ENCODE measurements around the gene GRID1.

Gene GRID1

DNA sequence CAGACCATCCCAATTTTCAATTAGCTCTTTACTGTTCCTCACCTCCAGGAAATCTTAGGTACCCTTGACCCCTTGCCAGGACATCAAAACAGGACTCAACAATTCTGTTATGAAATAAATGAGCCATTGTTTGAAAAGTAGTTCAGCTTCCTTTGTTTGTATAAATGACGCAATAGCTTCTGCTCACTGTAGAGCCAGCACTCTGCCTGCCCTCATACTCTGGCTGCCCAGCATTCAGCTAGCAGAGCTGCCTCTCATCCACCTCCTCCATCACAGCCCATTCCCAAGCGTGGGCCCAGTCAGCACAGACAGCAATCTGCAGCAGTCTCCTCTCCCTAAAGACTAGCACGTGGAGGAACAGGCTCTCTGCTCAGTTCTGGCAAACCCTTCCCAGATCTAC is 478.6 kb downstream of the GRID1 start:
- H3K4me3 ChIP-seq (ENCODE audit: severe bottlenecking), result no peak overlapping the region
- H3K9me3 ChIP-seq (ENCODE audit: severe bottlenecking), result no peaks in the 10 kb centered on the region
- peaks cover 5% of the 10 kb centered on the region for H3K4me1 ChIP-seq (ENCODE audit: insufficient read depth, poor library complexity, severe bottlenecking)
- no peak overlapping the region for H3K27ac ChIP-seq (ENCODE audit: poor library complexity, severe bottlenecking)
- H3K36me3 ChIP-seq (ENCODE audit: low read depth), result no peaks in the 10 kb centered on the region
- DNase-seq (ENCODE audit: low spot score) (no peak), ATAC-seq (ENCODE audit: low read depth) (peak; percentile 69)
- TF ChIP-seq, protein P1, sequence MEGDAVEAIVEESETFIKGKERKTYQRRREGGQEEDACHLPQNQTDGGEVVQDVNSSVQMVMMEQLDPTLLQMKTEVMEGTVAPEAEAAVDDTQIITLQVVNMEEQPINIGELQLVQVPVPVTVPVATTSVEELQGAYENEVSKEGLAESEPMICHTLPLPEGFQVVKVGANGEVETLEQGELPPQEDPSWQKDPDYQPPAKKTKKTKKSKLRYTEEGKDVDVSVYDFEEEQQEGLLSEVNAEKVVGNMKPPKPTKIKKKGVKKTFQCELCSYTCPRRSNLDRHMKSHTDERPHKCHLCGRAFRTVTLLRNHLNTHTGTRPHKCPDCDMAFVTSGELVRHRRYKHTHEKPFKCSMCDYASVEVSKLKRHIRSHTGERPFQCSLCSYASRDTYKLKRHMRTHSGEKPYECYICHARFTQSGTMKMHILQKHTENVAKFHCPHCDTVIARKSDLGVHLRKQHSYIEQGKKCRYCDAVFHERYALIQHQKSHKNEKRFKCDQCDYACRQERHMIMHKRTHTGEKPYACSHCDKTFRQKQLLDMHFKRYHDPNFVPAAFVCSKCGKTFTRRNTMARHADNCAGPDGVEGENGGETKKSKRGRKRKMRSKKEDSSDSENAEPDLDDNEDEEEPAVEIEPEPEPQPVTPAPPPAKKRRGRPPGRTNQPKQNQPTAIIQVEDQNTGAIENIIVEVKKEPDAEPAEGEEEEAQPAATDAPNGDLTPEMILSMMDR (IDR thresholded peaks at IDR 0.05; ENCODE audit: poor library complexity, severe bottlenecking), result no peak
- H3K27me3 ChIP-seq (ENCODE audit: insufficient read depth, poor library complexity, severe bottlenecking), result no peaks in the 10 kb centered on the region

DNA sequence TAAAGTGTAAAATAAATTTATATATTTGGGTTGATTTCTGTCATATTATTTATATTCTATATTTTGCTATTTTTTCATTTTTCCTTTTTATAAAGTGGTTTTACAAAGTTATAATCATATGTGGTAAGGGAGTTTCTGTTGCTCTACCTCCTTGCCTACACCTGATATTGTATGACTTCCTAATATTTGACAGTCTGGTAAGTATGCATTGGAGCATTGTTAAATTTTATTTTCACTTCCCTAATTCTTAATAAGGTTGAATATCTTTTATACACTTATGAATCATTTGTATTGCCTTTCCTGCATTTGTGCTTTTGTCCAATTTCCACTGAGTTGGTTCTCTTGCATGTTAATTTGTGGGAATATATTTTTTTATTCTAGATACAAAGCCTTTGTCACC is 492.4 kb downstream of the GRID1 start:
- DNase-seq (ENCODE audit: low spot score), result no peak

DNA sequence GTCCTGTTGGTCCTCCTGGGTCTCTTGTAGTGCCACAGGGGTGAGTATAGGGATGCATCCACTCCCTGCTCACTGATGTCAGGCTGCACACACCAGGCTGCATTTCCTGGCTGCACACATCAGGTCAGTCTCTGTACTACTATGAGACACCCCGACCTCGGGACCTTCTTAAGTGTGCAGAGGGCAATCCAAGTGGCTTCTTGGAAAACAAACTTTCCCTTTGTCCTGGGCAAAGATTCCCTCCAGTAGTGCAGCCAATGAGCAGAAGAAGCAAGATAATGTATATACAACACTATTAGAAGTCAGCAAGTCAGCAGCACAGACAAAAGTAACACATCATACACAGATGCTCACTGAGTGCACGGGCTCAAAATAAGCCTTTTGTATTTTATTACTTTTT is 493.5 kb downstream of the GRID1 start:
- TF ChIP-seq, protein P1 (IDR thresholded peaks at IDR 0.05; ENCODE audit: poor library complexity, severe bottlenecking), result no peak
- ATAC-seq (ENCODE audit: low read depth) (no peak), DNase-seq (ENCODE audit: low spot score) (no peak)
- no peaks in the 10 kb centered on the region for H3K36me3 ChIP-seq (ENCODE audit: low read depth)
- H3K4me3 ChIP-seq (ENCODE audit: severe bottlenecking), result no peak overlapping the region
- H3K4me1 ChIP-seq (ENCODE audit: insufficient read depth, poor library complexity, severe bottlenecking), result no peaks in the 10 kb centered on the region
- H3K9me3 ChIP-seq (ENCODE audit: severe bottlenecking), result no peaks in the 10 kb centered on the region
- no peaks in the 10 kb centered on the region for H3K27me3 ChIP-seq (ENCODE audit: insufficient read depth, poor library complexity, severe bottlenecking)
- H3K27ac ChIP-seq (ENCODE audit: poor library complexity, severe bottlenecking), result no peak overlapping the region

More for the DNA sequence above, 492.4 kb downstream of the GRID1 start:
- TF ChIP-seq, protein P1 (IDR thresholded peaks at IDR 0.05; ENCODE audit: poor library complexity, severe bottlenecking), result no peak
- Histone ChIP-seq H3K36me3 (ENCODE audit: low read depth) (no peaks in the 10 kb centered on the region), H3K9me3 (ENCODE audit: severe bottlenecking) (no peaks in the 10 kb centered on the region), H3K4me3 (ENCODE audit: severe bottlenecking) (no peak overlapping the region), H3K27ac (ENCODE audit: poor library complexity, severe bottlenecking) (no peak overlapping the region), H3K27me3 (ENCODE audit: insufficient read depth, poor library complexity, severe bottlenecking) (no peaks in the 10 kb centered on the region), H3K4me1 (ENCODE audit: insufficient read depth, poor library complexity, severe bottlenecking) (no peaks in the 10 kb centered on the region)
- no peak for ATAC-seq (ENCODE audit: low read depth)

DNA sequence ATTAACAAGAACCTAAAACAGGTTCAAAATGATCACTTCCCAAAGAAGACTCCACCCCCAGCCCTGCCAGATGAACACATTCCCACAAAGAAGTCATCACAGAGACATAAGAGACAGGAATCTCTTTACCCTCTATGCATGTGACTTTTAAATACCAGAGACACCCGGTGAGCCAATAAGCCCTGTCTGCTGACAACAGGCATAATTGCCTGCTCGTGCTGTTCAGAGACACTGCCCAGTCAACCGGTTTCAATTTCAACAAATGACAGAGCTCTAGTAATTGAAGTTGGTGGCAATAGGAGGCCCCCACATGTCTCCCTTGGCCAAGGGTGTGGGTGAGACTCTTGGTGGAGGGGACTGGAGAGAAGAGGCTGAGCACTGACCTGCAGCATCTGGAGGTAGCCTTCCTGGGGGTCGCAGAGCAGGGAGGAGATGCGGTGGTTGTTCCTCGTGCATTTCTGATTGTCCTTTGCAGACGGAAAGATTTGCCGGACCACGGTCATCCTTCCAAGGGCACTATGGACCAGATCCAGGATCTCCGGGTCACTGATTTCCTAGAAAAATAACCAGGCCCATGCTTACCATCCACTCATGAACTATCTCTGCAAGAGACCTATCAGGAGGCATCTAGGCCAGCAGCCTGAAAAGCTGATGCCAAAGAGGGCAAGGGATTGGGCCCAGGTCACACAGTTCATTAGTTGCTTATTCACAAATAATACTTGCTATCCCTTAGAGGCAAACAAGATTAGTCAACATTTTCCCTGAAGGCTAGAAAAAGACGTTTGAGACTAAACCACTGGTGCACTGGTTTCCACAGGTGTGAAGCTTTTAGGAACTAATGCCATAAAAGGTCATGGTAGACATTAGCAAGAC is 497.7 kb downstream of the GRID1 start:
- H3K27ac ChIP-seq (ENCODE audit: poor library complexity, severe bottlenecking), result no peak overlapping the region
- no peaks in the 10 kb centered on the region for H3K27me3 ChIP-seq (ENCODE audit: insufficient read depth, poor library complexity, severe bottlenecking)
- TF ChIP-seq, protein P1 (IDR thresholded peaks at IDR 0.05; ENCODE audit: poor library complexity, severe bottlenecking), result no peak
- H3K9me3 ChIP-seq (ENCODE audit: severe bottlenecking), result no peaks in the 10 kb centered on the region
- H3K36me3 ChIP-seq (ENCODE audit: low read depth), result no peaks in the 10 kb centered on the region
- H3K4me3 ChIP-seq (ENCODE audit: severe bottlenecking), result no peak overlapping the region
- DNase-seq (ENCODE audit: low spot score), result no peak
- no peaks in the 10 kb centered on the region for H3K4me1 ChIP-seq (ENCODE audit: insufficient read depth, poor library complexity, severe bottlenecking)
- no peak for ATAC-seq (ENCODE audit: low read depth)
